Measurements from ENCODE around the gene GRAMD2B. TPM values are rescaled to one million over a fixed set of nuclear protein-coding genes. Genes with fewer than 3 reads are reported as not detected.

GRAMD2B gene
- total and polyA plus RNA-seq, 2 of the 13 experiments (the other 11 are each of a cell fraction or from before 2014, with no cell fraction given), result 8.1 to 10.6 TPM

- H3K4me2 ChIP-seq (ENCODE audit: low read depth, low read length), result no peak overlapping the region
- H3K4me3 ChIP-seq (replicated peaks in 1 of 3; ENCODE audit: insufficient read depth in 1 of 3, low read depth in 2 of 3, low read length in 3 of 3), result no peak overlapping the region
- in situ Hi-C loops (cut with HindIII; ENCODE audit: extremely low pct_ligation_motif_present, low pct_unique_long_range_greater_than_20kb) (no loop called here), intact Hi-C loops (cut with micrococcal nuclease; ENCODE audit: unreplicated experiment) (no loop called here)
- H3K9ac ChIP-seq (ENCODE audit: insufficient read depth, low read depth, low read length), result no peak overlapping the region
- ChIA-PET CTCF (ENCODE audit: low intra/inter-chr PET ratio, low total read pairs) (no interaction called here), POLR2A (no interaction called here)
- ATAC-seq (no peak), DNase-seq (ENCODE audit: low spot score) (no peak), FAIRE-seq (no peak)
- H3K4me1 ChIP-seq (ENCODE audit: insufficient read depth, low read length), result peaks cover 3% of the 10 kb centered on the region
- H3K9me3 ChIP-seq (ENCODE audit: low read length), result peaks cover 21% of the 10 kb centered on the region
- no peak overlapping the region for H3K27ac ChIP-seq (ENCODE audit: extremely low read length, insufficient read depth, low read length)
- H3K79me2 ChIP-seq (ENCODE audit: insufficient read depth, low read length), result peaks cover 2% of the 10 kb centered on the region
- TF ChIP-seq ZNF260 (CRISPR knock-in tag; IDR thresholded peaks at IDR 0.05; ENCODE audit: borderline replicate concordance, low read depth), result no peak
- TF ChIP-seq ZNF10 (CRISPR knock-in tag; IDR thresholded peaks at IDR 0.05; ENCODE audit: borderline replicate concordance, low read depth), result no peak
- no peak for TF ChIP-seq ZNF816 (CRISPR knock-in tag; IDR thresholded peaks at IDR 0.05; ENCODE audit: borderline replicate concordance)
- TF ChIP-seq UBTF (CRISPR knock-in tag; IDR thresholded peaks at IDR 0.05), result no peak
- TF ChIP-seq HNRNPLL (IDR thresholded peaks at IDR 0.05; ENCODE audit: low read depth, low read length, poor library complexity, severe bottlenecking), result no peak
- no peak for TF ChIP-seq ZNF280D (CRISPR knock-in tag; IDR thresholded peaks at IDR 0.05)
- no peak for TF ChIP-seq MNT (IDR thresholded peaks at IDR 0.05)
- no peak for TF ChIP-seq ZIK1 (CRISPR knock-in tag; IDR thresholded peaks at IDR 0.05; ENCODE audit: borderline replicate concordance, low read depth)
- no peak for TF ChIP-seq GATAD2A (CRISPR knock-in tag; IDR thresholded peaks at IDR 0.05)
- no peak for TF ChIP-seq ZNF572 (CRISPR knock-in tag; IDR thresholded peaks at IDR 0.05)
- no peaks in the 10 kb centered on the region for H3K27me3 ChIP-seq (ENCODE audit: control insufficient read depth in 1 of 2, insufficient read depth in 2 of 2, low read length in 2 of 2)
- 99% methylated on average over 3 of the region's 3 CpGs for WGBS (ENCODE audit: low lambda C conversion rate)
- BruUV-seq (replicated peaks), result no TSS peak
- no peak overlapping the region for H2AFZ ChIP-seq (ENCODE audit: low read length)
- no peaks in the 10 kb centered on the region for H3K36me3 ChIP-seq (replicated peaks in 1 of 2; ENCODE audit: control insufficient read depth in 1 of 2, insufficient read depth in 2 of 2, low read length in 2 of 2)
- no peaks in the 10 kb centered on the region for H4K20me1 ChIP-seq (ENCODE audit: insufficient read depth, low read length)
Measured at GRCh38 chr5:126384985-126385384, 38.2 kb upstream of the GRAMD2B start.

Measured in HepG2 (cell line).